Mesenchymal stem cell (in vitro differentiated cells and primary cell): ENCODE measurements around the gene MUC20.

Experiments used
- DNase-seq: peaks from one replicate; pipeline ENCODE4 v3.0.0-alpha.2; 2013
- H2AFZ ChIP-seq: one replicate; pipeline ENCODE4 v1.6.1; 2013; ENCODE audit warnings: low read depth, mild to moderate bottlenecking, control low read depth, inconsistent platforms, low read length, moderate library complexity
- H2AK5ac ChIP-seq: 2 replicates; pipeline ENCODE4 v1.6.1; 2013; ENCODE audit warnings: low read length, moderate library complexity, mild to moderate bottlenecking, inconsistent platforms; ENCODE audit not compliant: severe bottlenecking
- H2BK120ac ChIP-seq: one replicate; pipeline ENCODE4 v1.6.1; 2013; ENCODE audit warnings: low read depth, mild to moderate bottlenecking, inconsistent platforms, low read length, moderate library complexity
- H2BK12ac ChIP-seq, 2 experiments: one replicate each; pipeline ENCODE4 v1.6.1; 2013; ENCODE audit warnings: inconsistent platforms in 2 of 2, low read length in 2 of 2, mild to moderate bottlenecking in 2 of 2, moderate library complexity in 2 of 2, control low read depth in 1 of 2
- H2BK15ac ChIP-seq: one replicate; pipeline ENCODE4 v1.6.1; 2013; ENCODE audit warnings: mild to moderate bottlenecking, low read depth, inconsistent platforms; ENCODE audit not compliant: poor library complexity, severe bottlenecking
- H2BK5ac ChIP-seq: 2 replicates; pipeline ENCODE4 v1.6.1; 2013; ENCODE audit warnings: low read depth, mild to moderate bottlenecking, low read length, control low read depth, inconsistent platforms; ENCODE audit not compliant: poor library complexity, severe bottlenecking
- H3K14ac ChIP-seq, 2 experiments: one replicate each; pipeline ENCODE4 v1.6.1; 2013; ENCODE audit warnings: inconsistent platforms in 2 of 2, low read length in 2 of 2, control low read depth in 1 of 2, mild to moderate bottlenecking in 1 of 2, moderate library complexity in 1 of 2
- H3K18ac ChIP-seq, 2 experiments: one replicate each; pipeline ENCODE4 v1.6.1; 2013; ENCODE audit warnings: inconsistent platforms in 2 of 2, low read length in 2 of 2, control low read depth in 1 of 2, low read depth in 1 of 2, mild to moderate bottlenecking in 1 of 2
- H3K23ac ChIP-seq, 2 experiments: one replicate each; pipeline ENCODE4 v1.6.1; 2013; ENCODE audit warnings: inconsistent platforms in 2 of 2, low read length in 2 of 2, mild to moderate bottlenecking in 2 of 2, moderate library complexity in 2 of 2, control low read depth in 1 of 2
- H3K27ac ChIP-seq: 2 replicates; pipeline ENCODE4 v1.5.1; 2013; ENCODE audit warnings: mild to moderate bottlenecking, moderate library complexity, low read length, control low read depth, inconsistent platforms; ENCODE audit not compliant: poor library complexity, severe bottlenecking
- H3K27me3 ChIP-seq, 2 experiments: 2 replicates each; pipeline versions ENCODE4 v1.6.1 to v1.7.0; 2013; ENCODE audit warnings: low read length in 2 of 2, mild to moderate bottlenecking in 2 of 2, moderate library complexity in 2 of 2, control low read depth in 1 of 2, inconsistent platforms in 1 of 2; ENCODE audit not compliant: control insufficient read depth in 1 of 2, insufficient read depth in 1 of 2
- H3K36me3 ChIP-seq, 2 experiments: 2 replicates each; pipeline versions ENCODE4 v1.6.1 to v1.7.0; 2013; ENCODE audit warnings: low read length in 2 of 2, control low read depth in 1 of 2, inconsistent platforms in 1 of 2, low read depth in 1 of 2, mild to moderate bottlenecking in 1 of 2; ENCODE audit not compliant: insufficient read depth in 2 of 2, control insufficient read depth in 1 of 2
- H3K4ac ChIP-seq, 2 experiments: one replicate each; pipeline ENCODE4 v1.6.1; 2013; ENCODE audit warnings: inconsistent platforms in 2 of 2, low read length in 2 of 2, mild to moderate bottlenecking in 2 of 2, moderate library complexity in 2 of 2, control low read depth in 1 of 2, low read depth in 1 of 2
- H3K4me1 ChIP-seq: 2 replicates; pipeline ENCODE4 v1.6.1; 2013; ENCODE audit warnings: low read depth, low read length, control low read depth; ENCODE audit not compliant: control insufficient read depth, insufficient read depth
- H3K4me2 ChIP-seq: 2 replicates; pipeline ENCODE4 v1.6.1; 2013; ENCODE audit warnings: low read length, mild to moderate bottlenecking, inconsistent platforms; ENCODE audit not compliant: poor library complexity, severe bottlenecking
- H3K4me3 ChIP-seq, 2 experiments: 2 replicates each; pipeline versions ENCODE4 v1.5.1 to v1.7.0; 2013; ENCODE audit warnings: low read length in 2 of 2, mild to moderate bottlenecking in 2 of 2, control low read depth in 1 of 2, low read depth in 1 of 2; ENCODE audit not compliant: insufficient read depth in 1 of 2
- H3K79me1 ChIP-seq: replicated peaks from 2 replicates; pipeline ENCODE4 v1.6.1; 2013; ENCODE audit warnings: mild to moderate bottlenecking, control low read depth, low read length, inconsistent platforms; ENCODE audit not compliant: poor library complexity, severe bottlenecking
- H3K9ac ChIP-seq: 2 replicates; pipeline ENCODE4 v1.7.0; 2013; ENCODE audit warnings: mild to moderate bottlenecking, low read length, moderate library complexity
- H3K9me3 ChIP-seq: 2 replicates; pipeline ENCODE4 v1.7.0; 2013; ENCODE audit warnings: mild to moderate bottlenecking, low read length; ENCODE audit not compliant: control insufficient read depth
- H4K8ac ChIP-seq: one replicate; pipeline ENCODE4 v1.6.1; 2013; ENCODE audit warnings: inconsistent platforms, mild to moderate bottlenecking, low read length, moderate library complexity
- H4K91ac ChIP-seq: one replicate; pipeline ENCODE4 v1.6.1; 2013; ENCODE audit warnings: mild to moderate bottlenecking, low read length, inconsistent platforms
- WGBS: methylation state at CpG from one replicate; pipeline ENCODE4 v1.1.7; 2013; ENCODE audit warnings: mixed read lengths; 5-methylcytosine and 5-hydroxymethylcytosine counted together

Gene MUC20

GRCh38 chr3:195764961-195765706, 44.4 kb downstream of the MUC20 start:
- H3K23ac ChIP-seq, result no peak overlapping the region
- H2AFZ ChIP-seq, result no peak overlapping the region
- H3K18ac ChIP-seq, result no peak overlapping the region
- H2AK5ac ChIP-seq, result no peak overlapping the region
- H3K4me2 ChIP-seq, result no peak overlapping the region
- peaks cover 0 to 59% of the 10 kb centered on the region in 2 experiments for H3K27me3 ChIP-seq
- H2BK5ac ChIP-seq, result no peak overlapping the region
- no peak overlapping the region for H3K14ac ChIP-seq
- no peak overlapping the region for H3K9ac ChIP-seq
- no peaks in the 10 kb centered on the region for H3K36me3 ChIP-seq
- WGBS, result 87% methylated on average over 28 of the region's 28 CpGs
- no peak overlapping the region for H2BK15ac ChIP-seq
- H3K27ac ChIP-seq, result no peak overlapping the region
- peaks cover 4% of the 10 kb centered on the region for H3K4me1 ChIP-seq
- H4K8ac ChIP-seq, result no peak overlapping the region
- no peak overlapping the region for H4K91ac ChIP-seq
- no peak overlapping the region for H2BK120ac ChIP-seq
- no peak for DNase-seq
- H3K79me1 ChIP-seq, result no peaks in the 10 kb centered on the region
- no peak overlapping the region for H2BK12ac ChIP-seq
- no peak overlapping the region for H3K4ac ChIP-seq
- H3K9me3 ChIP-seq, result no peaks in the 10 kb centered on the region
- H3K4me3 ChIP-seq, result no peak overlapping the region

GRCh38 chr3:195766671-195767070, 45.9 kb downstream of the MUC20 start:
- 93% methylated on average over 14 of the region's 14 CpGs for WGBS
- no peak overlapping the region for H3K4me2 ChIP-seq

GRCh38 chr3:195767792-195768191, 47.0 kb downstream of the MUC20 start:
- H3K79me1 ChIP-seq, result no peaks in the 10 kb centered on the region
- H3K36me3 ChIP-seq, result no peaks in the 10 kb centered on the region
- no peak overlapping the region for H3K4ac ChIP-seq
- H2BK15ac ChIP-seq, result no peak overlapping the region
- no peak overlapping the region for H4K91ac ChIP-seq
- 68% methylated on average over 10 of the region's 10 CpGs for WGBS
- no peak overlapping the region for H3K9ac ChIP-seq
- no peak overlapping the region for H3K14ac ChIP-seq
- no peak overlapping the region for H2AK5ac ChIP-seq
- H2AFZ ChIP-seq, result no peak overlapping the region
- H3K9me3 ChIP-seq, result no peaks in the 10 kb centered on the region
- DNase-seq, result no peak
- no peak overlapping the region for H3K27ac ChIP-seq
- no peak overlapping the region for H4K8ac ChIP-seq
- H2BK12ac ChIP-seq, result no peak overlapping the region
- H3K18ac ChIP-seq, result no peak overlapping the region
- H2BK5ac ChIP-seq, result no peak overlapping the region
- H2BK120ac ChIP-seq, result no peak overlapping the region
- peaks cover 0 to 44% of the 10 kb centered on the region in 2 experiments for H3K27me3 ChIP-seq
- no peak overlapping the region for H3K4me2 ChIP-seq
- H3K23ac ChIP-seq, result no peak overlapping the region
- H3K4me3 ChIP-seq, result no peak overlapping the region
- peaks cover 3% of the 10 kb centered on the region for H3K4me1 ChIP-seq

More at GRCh38 chr3:195766671-195767070, 45.9 kb downstream of the MUC20 start:
- Histone ChIP-seq H3K36me3 (no peaks in the 10 kb centered on the region), H3K9me3 (no peaks in the 10 kb centered on the region), H2BK5ac (no peak overlapping the region), H3K14ac (no peak overlapping the region), H3K23ac (no peak overlapping the region), H4K8ac (no peak overlapping the region), H3K4me3 (no peak overlapping the region), H3K18ac (no peak overlapping the region), H2AK5ac (no peak overlapping the region), H2BK120ac (no peak overlapping the region), H3K9ac (no peak overlapping the region), H2AFZ (no peak overlapping the region), H2BK15ac (no peak overlapping the region), H3K4me1 (peaks cover 4% of the 10 kb centered on the region), H4K91ac (no peak overlapping the region), H3K27me3 (peaks cover 0 to 46% of the 10 kb centered on the region in 2 experiments), H3K27ac (no peak overlapping the region), H2BK12ac (no peak overlapping the region), H3K79me1 (no peaks in the 10 kb centered on the region), H3K4ac (no peak overlapping the region)
- no peak for DNase-seq

GRCh38 chr3:195768414-195768813, 47.6 kb downstream of the MUC20 start:
- H3K9me3 ChIP-seq, result no peaks in the 10 kb centered on the region
- WGBS, result 80% methylated on average over 5 of the region's 6 CpGs
- H3K14ac ChIP-seq, result no peak overlapping the region
- no peak overlapping the region for H2AK5ac ChIP-seq
- no peak for DNase-seq
- no peak overlapping the region for H3K23ac ChIP-seq
- H2BK15ac ChIP-seq, result no peak overlapping the region
- no peak overlapping the region for H2BK120ac ChIP-seq
- H3K4me3 ChIP-seq, result no peak overlapping the region
- no peak overlapping the region for H4K91ac ChIP-seq
- no peak overlapping the region for H4K8ac ChIP-seq
- no peaks in the 10 kb centered on the region for H3K36me3 ChIP-seq
- H3K4me1 ChIP-seq, result peaks cover 3% of the 10 kb centered on the region
- no peak overlapping the region for H3K9ac ChIP-seq
- no peak overlapping the region for H2BK12ac ChIP-seq
- H3K18ac ChIP-seq, result no peak overlapping the region
- no peak overlapping the region for H2BK5ac ChIP-seq
- no peaks in the 10 kb centered on the region for H3K79me1 ChIP-seq
- H3K27me3 ChIP-seq, result peaks cover 0 to 38% of the 10 kb centered on the region in 2 experiments
- H3K4me2 ChIP-seq, result no peak overlapping the region
- H2AFZ ChIP-seq, result no peak overlapping the region
- no peak overlapping the region for H3K4ac ChIP-seq
- no peak overlapping the region for H3K27ac ChIP-seq
